DOHH2 (cell line): Measurements from ENCODE around the gene RPS28.

Source experiments
- EZH2phosphoT487 ChIP-seq: fragments of 200-600 bp; sonication (generic); IDR thresholded peaks from 2 replicates; pipeline ENCODE4 v1.6.1; 2017; ENCODE audit warnings: borderline replicate concordance, mild to moderate bottlenecking, antibody characterized with exemption, low read length, moderate library complexity, mixed read lengths
- TF ChIP-seq, protein P1 (sequence below): fragments of 200-600 bp; sonication (generic); IDR thresholded peaks from one replicate; pipeline ENCODE4 v1.5.1; 2014; ENCODE audit warnings: antibody characterized with exemption, mild to moderate bottlenecking, low read depth, low read length; ENCODE audit not compliant: poor library complexity, severe bottlenecking

DNA sequence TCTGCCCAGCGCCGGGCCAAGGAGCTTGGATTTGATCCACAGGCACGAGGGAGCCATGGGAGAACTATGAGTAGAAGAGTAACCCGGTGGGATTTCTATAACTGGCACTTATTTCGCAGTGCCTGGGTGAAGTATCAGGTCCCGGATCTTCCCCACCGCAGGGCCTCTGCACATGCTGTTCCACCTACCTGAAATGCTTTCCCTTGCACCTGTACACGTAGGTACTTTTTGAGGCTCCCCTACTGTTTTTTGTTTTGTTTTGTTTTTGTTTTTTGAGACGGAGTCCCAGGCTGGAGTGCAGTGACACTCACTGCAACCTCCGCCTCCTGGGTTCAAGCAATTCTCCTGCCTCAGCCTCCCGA, 22.2 kb downstream of the RPS28 start:
- TF ChIP-seq, protein P1, sequence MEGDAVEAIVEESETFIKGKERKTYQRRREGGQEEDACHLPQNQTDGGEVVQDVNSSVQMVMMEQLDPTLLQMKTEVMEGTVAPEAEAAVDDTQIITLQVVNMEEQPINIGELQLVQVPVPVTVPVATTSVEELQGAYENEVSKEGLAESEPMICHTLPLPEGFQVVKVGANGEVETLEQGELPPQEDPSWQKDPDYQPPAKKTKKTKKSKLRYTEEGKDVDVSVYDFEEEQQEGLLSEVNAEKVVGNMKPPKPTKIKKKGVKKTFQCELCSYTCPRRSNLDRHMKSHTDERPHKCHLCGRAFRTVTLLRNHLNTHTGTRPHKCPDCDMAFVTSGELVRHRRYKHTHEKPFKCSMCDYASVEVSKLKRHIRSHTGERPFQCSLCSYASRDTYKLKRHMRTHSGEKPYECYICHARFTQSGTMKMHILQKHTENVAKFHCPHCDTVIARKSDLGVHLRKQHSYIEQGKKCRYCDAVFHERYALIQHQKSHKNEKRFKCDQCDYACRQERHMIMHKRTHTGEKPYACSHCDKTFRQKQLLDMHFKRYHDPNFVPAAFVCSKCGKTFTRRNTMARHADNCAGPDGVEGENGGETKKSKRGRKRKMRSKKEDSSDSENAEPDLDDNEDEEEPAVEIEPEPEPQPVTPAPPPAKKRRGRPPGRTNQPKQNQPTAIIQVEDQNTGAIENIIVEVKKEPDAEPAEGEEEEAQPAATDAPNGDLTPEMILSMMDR: no peak
- no peak for TF ChIP-seq EZH2phosphoT487
